DND-41 (cell line): ENCODE results near the gene BPIFB2.

Experiments
- ATAC-seq: fragments of 200-7000 bp; cut with Tn5 transposase; 3 replicates; pipeline ENCODE4 v1.9.1; 2021; ENCODE audit warnings: low read depth; ENCODE audit not compliant: insufficient read depth
- DNase-seq: peaks from one replicate; pipeline ENCODE4 v3.0.0-alpha.2; 2020
- H2AFZ ChIP-seq: 2 replicates; pipeline ENCODE4 v1.6.0; 2012; ENCODE audit warnings: low read depth, low read length
- H3K27ac ChIP-seq: 2 replicates; pipeline ENCODE4 v1.5.1; 2012; ENCODE audit warnings: low read length, inconsistent platforms
- H3K27me3 ChIP-seq: fragments of 200-600 bp; sonication (generic); 2 replicates; pipeline ENCODE4 v1.6.0; 2012; ENCODE audit warnings: low read length, mild to moderate bottlenecking, inconsistent platforms; ENCODE audit not compliant: insufficient read depth, poor library complexity
- H3K36me3 ChIP-seq: 2 replicates; pipeline ENCODE4 v1.5.1; 2012; ENCODE audit warnings: low read length, inconsistent platforms; ENCODE audit not compliant: insufficient read depth
- H3K4me1 ChIP-seq: 2 replicates; pipeline ENCODE4 v1.5.1; 2012; ENCODE audit warnings: mild to moderate bottlenecking, low read length; ENCODE audit not compliant: insufficient read depth
- H3K4me2 ChIP-seq: 2 replicates; pipeline ENCODE4 v1.6.0; 2012; ENCODE audit warnings: mild to moderate bottlenecking, moderate library complexity, low read length, inconsistent platforms; ENCODE audit not compliant: insufficient read depth
- H3K4me3 ChIP-seq, 2 experiments: fragments of 200-600 bp in 1 of 2; shearing (Covaris generic) in 1 of 2; 2 replicates each; pipeline ENCODE4 v1.5.1; 2012 to 2016; ENCODE audit warnings: inconsistent platforms in 2 of 2, low read length in 2 of 2, mild to moderate bottlenecking in 2 of 2, low read depth in 1 of 2, moderate library complexity in 1 of 2
- H3K79me2 ChIP-seq: 2 replicates; pipeline ENCODE4 v1.6.0; 2012; ENCODE audit warnings: low read length, inconsistent platforms; ENCODE audit not compliant: insufficient read depth
- H3K9ac ChIP-seq: 2 replicates; pipeline ENCODE4 v1.6.0; 2012; ENCODE audit warnings: low read depth, mild to moderate bottlenecking, inconsistent platforms, low read length, moderate library complexity
- H3K9me3 ChIP-seq: 2 replicates; pipeline ENCODE4 v1.5.1; 2012; ENCODE audit warnings: low read length, moderate library complexity, mild to moderate bottlenecking, inconsistent platforms; ENCODE audit not compliant: insufficient read depth, severe bottlenecking
- H4K20me1 ChIP-seq: 2 replicates; pipeline ENCODE4 v1.6.0; 2012; ENCODE audit warnings: low read length; ENCODE audit not compliant: insufficient read depth
- EZH2 ChIP-seq: IDR thresholded peaks from 3 replicates; pipeline ENCODE4 v1.6.1; 2012; ENCODE audit warnings: borderline replicate concordance, low read depth, mild to moderate bottlenecking, moderate library complexity, low read length, inconsistent platforms; ENCODE audit not compliant: severe bottlenecking
- TF ChIP-seq, protein P1 (sequence below): IDR thresholded peaks from 2 replicates; pipeline ENCODE4 v1.5.1; 2012; ENCODE audit warnings: borderline replicate concordance, low read length, moderate library complexity, mild to moderate bottlenecking; ENCODE audit not compliant: poor library complexity, severe bottlenecking; ENCODE audit errors: extremely low read depth

BPIFB2 gene

DNA sequence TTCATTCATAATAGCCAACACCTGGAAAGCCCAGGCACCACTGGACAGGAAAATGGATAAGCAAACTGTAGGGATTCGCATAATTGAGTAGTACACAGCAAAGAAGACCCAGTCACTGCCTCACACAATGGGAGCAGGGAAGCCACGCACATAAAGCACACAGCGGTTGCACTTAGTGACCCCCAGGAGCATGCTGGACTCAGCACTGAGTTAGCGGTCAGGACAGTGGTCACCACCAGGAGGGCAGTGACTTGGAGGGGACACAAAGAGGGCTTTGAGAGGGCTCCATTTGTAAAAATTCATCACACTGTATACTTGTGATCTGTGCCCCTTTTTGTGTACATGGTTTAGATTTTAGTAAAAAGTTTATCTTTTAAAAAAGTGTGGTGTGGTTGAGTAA is 43.8 kb downstream of the BPIFB2 start:
- no peak for ATAC-seq
- no peaks in the 10 kb centered on the region for H3K4me1 ChIP-seq
- TF ChIP-seq EZH2: no peak
- TF ChIP-seq, protein P1, sequence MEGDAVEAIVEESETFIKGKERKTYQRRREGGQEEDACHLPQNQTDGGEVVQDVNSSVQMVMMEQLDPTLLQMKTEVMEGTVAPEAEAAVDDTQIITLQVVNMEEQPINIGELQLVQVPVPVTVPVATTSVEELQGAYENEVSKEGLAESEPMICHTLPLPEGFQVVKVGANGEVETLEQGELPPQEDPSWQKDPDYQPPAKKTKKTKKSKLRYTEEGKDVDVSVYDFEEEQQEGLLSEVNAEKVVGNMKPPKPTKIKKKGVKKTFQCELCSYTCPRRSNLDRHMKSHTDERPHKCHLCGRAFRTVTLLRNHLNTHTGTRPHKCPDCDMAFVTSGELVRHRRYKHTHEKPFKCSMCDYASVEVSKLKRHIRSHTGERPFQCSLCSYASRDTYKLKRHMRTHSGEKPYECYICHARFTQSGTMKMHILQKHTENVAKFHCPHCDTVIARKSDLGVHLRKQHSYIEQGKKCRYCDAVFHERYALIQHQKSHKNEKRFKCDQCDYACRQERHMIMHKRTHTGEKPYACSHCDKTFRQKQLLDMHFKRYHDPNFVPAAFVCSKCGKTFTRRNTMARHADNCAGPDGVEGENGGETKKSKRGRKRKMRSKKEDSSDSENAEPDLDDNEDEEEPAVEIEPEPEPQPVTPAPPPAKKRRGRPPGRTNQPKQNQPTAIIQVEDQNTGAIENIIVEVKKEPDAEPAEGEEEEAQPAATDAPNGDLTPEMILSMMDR: no peak
- no peaks in the 10 kb centered on the region for H4K20me1 ChIP-seq
- H2AFZ ChIP-seq: no peak overlapping the region
- no peak for DNase-seq
- H3K79me2 ChIP-seq: no peaks in the 10 kb centered on the region
- no peak overlapping the region for H3K9ac ChIP-seq
- H3K27ac ChIP-seq: no peak overlapping the region
- peaks cover 3% of the 10 kb centered on the region for H3K9me3 ChIP-seq
- H3K27me3 ChIP-seq: no peaks in the 10 kb centered on the region
- no peak overlapping the region for H3K4me3 ChIP-seq
- H3K4me2 ChIP-seq: no peak overlapping the region
- no peaks in the 10 kb centered on the region for H3K36me3 ChIP-seq

DNA sequence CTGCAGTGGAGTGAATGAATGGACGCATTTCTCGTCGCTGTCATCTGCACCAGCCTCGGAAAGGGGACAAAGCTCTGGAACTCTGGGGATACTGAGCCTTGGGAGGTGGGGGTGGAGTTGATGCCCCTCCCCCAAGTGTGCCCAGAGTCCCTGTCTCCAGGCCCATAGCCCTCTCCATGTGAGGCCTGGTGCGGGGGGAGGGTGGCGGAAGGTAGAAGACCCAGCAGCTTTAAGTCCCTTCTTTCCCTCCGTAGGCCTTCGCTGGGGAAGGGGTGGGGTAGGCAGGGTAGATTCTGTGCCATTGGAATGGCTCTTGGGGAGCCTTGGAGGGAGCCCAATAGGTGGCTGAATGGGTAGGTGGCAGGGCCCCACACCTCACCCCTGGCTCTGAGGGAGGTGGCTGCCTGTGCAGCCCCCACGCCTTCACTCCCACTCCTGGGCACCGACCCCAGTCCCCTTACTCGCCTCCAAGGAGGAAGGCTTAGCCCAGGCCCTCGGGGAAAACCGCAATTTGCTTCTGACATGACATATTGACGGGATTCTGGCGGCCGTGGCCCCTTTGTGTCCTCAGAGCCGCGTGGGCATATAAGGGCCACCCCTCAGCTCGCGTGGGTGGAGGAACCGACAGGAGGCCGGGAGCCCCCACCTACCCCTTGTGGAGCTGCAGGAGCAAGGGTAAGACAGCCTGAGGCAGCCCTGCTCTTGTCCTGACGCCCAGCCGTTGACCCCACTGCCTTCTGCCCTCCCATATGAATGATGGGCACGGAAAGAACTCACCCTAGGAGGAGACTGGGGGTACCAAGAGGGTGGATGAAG is 46.0 kb downstream of the BPIFB2 start, which contains the start of gene BPIFB3:
Gene BPIFB3, plus strand, starts transcription at position 613 of the 816 bp plus-strand sequence. CDS start 1,533 bp downstream, outside the sequence.
- no peak within 1 kb of the TSS for H3K4me3 ChIP-seq
- H3K79me2 ChIP-seq: no peaks in the 10 kb centered on the region
- no peak for ATAC-seq
- H3K27me3 ChIP-seq: no peaks in the 10 kb centered on the region
- no peaks in the 10 kb centered on the region for H3K4me1 ChIP-seq
- TF ChIP-seq, protein P1: no peak
- no peak for TF ChIP-seq EZH2
- no peak within 1 kb of the TSS for H3K4me2 ChIP-seq
- no peak within 1 kb of the TSS for H2AFZ ChIP-seq
- H3K9ac ChIP-seq: no peak within 1 kb of the TSS
- H3K9me3 ChIP-seq: no peaks in the 10 kb centered on the region
- H3K36me3 ChIP-seq: no peaks in the 10 kb centered on the region
- no peak within 1 kb of the TSS for H3K27ac ChIP-seq
- no peak for DNase-seq
- no peaks in the 10 kb centered on the region for H4K20me1 ChIP-seq

DNA sequence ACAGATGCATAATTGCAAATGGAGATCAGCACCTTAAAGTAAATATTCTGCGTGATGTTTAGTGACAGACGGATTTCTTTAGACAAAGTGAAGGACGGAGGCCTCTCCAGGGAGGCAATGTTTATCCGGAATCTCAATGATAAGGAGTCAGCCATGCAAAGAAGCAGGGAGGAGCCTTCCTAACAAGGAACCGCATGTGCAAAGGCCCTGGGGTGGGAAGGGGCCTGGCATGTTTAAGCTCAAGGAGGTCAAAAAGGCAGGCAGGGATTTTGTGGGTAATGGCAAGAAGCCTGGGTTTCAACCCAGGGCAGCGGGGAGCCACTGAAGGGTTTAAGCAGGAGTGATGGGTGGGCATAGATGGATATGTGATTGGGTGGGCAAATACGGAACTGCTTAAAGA is 46.9 kb downstream of the BPIFB2 start:
- TF ChIP-seq, protein P1: no peak
- TF ChIP-seq EZH2: no peak
- no peaks in the 10 kb centered on the region for H3K9me3 ChIP-seq
- H3K4me2 ChIP-seq: no peak overlapping the region
- no peaks in the 10 kb centered on the region for H4K20me1 ChIP-seq
- H3K4me1 ChIP-seq: no peaks in the 10 kb centered on the region
- DNase-seq (no peak), ATAC-seq (no peak)
- no peak overlapping the region for H2AFZ ChIP-seq
- no peak overlapping the region for H3K4me3 ChIP-seq
- H3K79me2 ChIP-seq: no peaks in the 10 kb centered on the region
- H3K9ac ChIP-seq: no peak overlapping the region
- no peaks in the 10 kb centered on the region for H3K36me3 ChIP-seq
- H3K27ac ChIP-seq: no peak overlapping the region
- no peaks in the 10 kb centered on the region for H3K27me3 ChIP-seq
